HepG2 (cell line): ENCODE results near the gene CAMK1D.

Experiments
- HMG20B ChIP-seq: conservative IDR thresholded peaks from 2 replicates; pipeline ENCODE4 v1.6.1; 2016; ENCODE audit warnings: missing genetic modification reagents, missing compliant biosample characterization
- PHB2 ChIP-seq: fragments of 450-650 bp; IDR thresholded peaks from 2 replicates; pipeline ENCODE4 v1.6.1; 2018; ENCODE audit not compliant: partially characterized antibody
- PHF21A ChIP-seq: sonication (generic); formaldehyde crosslinking; IDR thresholded peaks from 2 replicates; pipeline ENCODE4 v1.5.0; 2020; ENCODE audit warnings: mild to moderate bottlenecking, missing genetic modification reagents

- TF ChIP-seq PHB2: no peak
- TF ChIP-seq PHF21A (CRISPR knock-in tag): no peak
- no peak for TF ChIP-seq HMG20B (CRISPR knock-in tag)
Measured at GRCh38 chr10:12868229-12868628, 518.9 kb downstream of the CAMK1D start.
